B cell (primary cell): ENCODE measurements around the gene CYP26B1. TPM values are rescaled to one million over a fixed set of nuclear protein-coding genes. Genes with fewer than 3 reads are reported as not detected.
A peak's percentile ranks its signal among the peaks of the same experiment; 100 is the strongest.

Experiments
- ATAC-seq: fragments of 200-7000 bp; cut with Tn5 transposase; one replicate; pipeline ENCODE4 v1.10.0; 2021; ENCODE audit warnings: low read depth, mild to moderate bottlenecking, moderate number of reproducible peaks, moderate library complexity
- CTCF ChIA-PET: fragments of 350-600 bp; sonication (Branson Sonifier 250); formaldehyde crosslinking; loops from one replicate; lab custom pipeline; 2021; ENCODE audit warnings: antibody characterized with exemption, inconsistent platforms; lab: Charles Lee
- POLR2A ChIA-PET: fragments of 350-600 bp; sonication (Branson Sonifier 250); formaldehyde crosslinking; loops from one replicate; lab custom pipeline; 2021; ENCODE audit warnings: antibody characterized with exemption; lab: Charles Lee
- DNase-seq: peaks from one replicate; pipeline ENCODE4 v3.0.0; 2013
- H2AFZ ChIP-seq: 2 replicates; pipeline ENCODE4 v1.6.1; 2012; ENCODE audit warnings: mild to moderate bottlenecking, low read depth, low read length; ENCODE audit not compliant: insufficient read depth, poor library complexity, severe bottlenecking
- H3K27ac ChIP-seq, 2 donors: 1 replicate in 1 of 2; 2 replicates in 1 of 2; pipeline ENCODE4 v1.5.1; 2012 to 2013; ENCODE audit warnings: low read length in 2 of 2, mild to moderate bottlenecking in 2 of 2, moderate library complexity in 1 of 2
- H3K27me3 ChIP-seq, 4 experiments: fragments of 200-600 bp in 1 of 4; sonication (generic) in 1 of 4; replicated peaks in 1 of 4; 1 replicate in 2 of 4; 2 replicates in 2 of 4; pipeline versions ENCODE4 v1.6.1 to v1.7.0; 2013 to 2016; ENCODE audit warnings: low read length in 3 of 4, mild to moderate bottlenecking in 2 of 4, mixed read lengths in 1 of 4, moderate library complexity in 1 of 4; ENCODE audit not compliant: insufficient read depth in 4 of 4, control insufficient read depth in 3 of 4; ENCODE audit errors: control extremely low read depth in 1 of 4
- H3K36me3 ChIP-seq, 2 experiments: replicated peaks in 1 of 2; 1 replicate in 1 of 2; 2 replicates in 1 of 2; pipeline versions ENCODE4 v1.6.1 to v1.7.1; 2013; ENCODE audit warnings: low read length in 1 of 2; ENCODE audit not compliant: insufficient read depth in 2 of 2, control insufficient read depth in 1 of 2; ENCODE audit errors: control extremely low read depth in 1 of 2, extremely low read depth in 1 of 2
- H3K4me1 ChIP-seq, 2 donors: fragments of 200-600 bp in 1 of 2; sonication (generic) in 1 of 2; 1 replicate in 1 of 2; 2 replicates in 1 of 2; pipeline versions ENCODE4 v1.5.1 to v1.6.1; 2013 to 2017; ENCODE audit warnings: low read length in 2 of 2; ENCODE audit not compliant: control insufficient read depth in 2 of 2, insufficient read depth in 2 of 2
- H3K4me2 ChIP-seq: replicated peaks from 2 replicates; pipeline ENCODE3; 2012; ENCODE audit warnings: mild to moderate bottlenecking, low read depth, low read length; ENCODE audit not compliant: poor library complexity, severe bottlenecking
- H3K4me3 ChIP-seq, 5 experiments: fragments of 200-600 bp in 1 of 5; sonication (generic) in 1 of 5; 1 replicate in 3 of 5; 2 replicates in 2 of 5; pipeline versions ENCODE4 v1.5.1 to v1.7.0; 2011 to 2016; ENCODE audit warnings: low read length in 4 of 5, mild to moderate bottlenecking in 4 of 5, low read depth in 2 of 5, control low read depth in 1 of 5, moderate library complexity in 1 of 5; ENCODE audit not compliant: insufficient read depth in 1 of 5; ENCODE audit errors: control extremely low read depth in 1 of 5, extremely low read depth in 1 of 5
- H3K79me2 ChIP-seq: fragments of 200-600 bp; sonication (generic); one replicate; pipeline ENCODE4 v1.6.0; 2016; ENCODE audit warnings: low read length; ENCODE audit not compliant: control insufficient read depth, insufficient read depth
- H3K9ac ChIP-seq: fragments of 200-600 bp; sonication (generic); 2 replicates; pipeline ENCODE4 v1.6.1; 2017; ENCODE audit warnings: mild to moderate bottlenecking, low read length, moderate library complexity
- H3K9me3 ChIP-seq, 3 donors: one replicate each; pipeline versions ENCODE4 v1.6.1 to v1.7.1; 2013; ENCODE audit warnings: low read length in 2 of 3; ENCODE audit not compliant: control insufficient read depth in 2 of 3, insufficient read depth in 1 of 3; ENCODE audit errors: control extremely low read depth in 1 of 3
- H4K20me1 ChIP-seq: 2 replicates; pipeline ENCODE4 v1.6.0; 2012; ENCODE audit warnings: mild to moderate bottlenecking, low read length; ENCODE audit not compliant: insufficient read depth, control insufficient read depth, poor library complexity, severe bottlenecking
- H3K27ac Mint-ChIP-seq: one replicate; pipeline ENCODE4 v1.8.0; 2021; ENCODE audit warnings: mixed read lengths
- H3K27me3 Mint-ChIP-seq: one replicate; pipeline ENCODE4 v1.8.0; 2021; ENCODE audit warnings: mixed read lengths
- H3K4me1 Mint-ChIP-seq: one replicate; pipeline ENCODE4 v1.8.0; 2021; ENCODE audit warnings: mixed read lengths
- H3K4me3 Mint-ChIP-seq: one replicate; pipeline ENCODE4 v1.8.0; 2021; ENCODE audit warnings: mixed read lengths
- H3K9me3 Mint-ChIP-seq: one replicate; pipeline ENCODE4 v1.8.0; 2022; ENCODE audit warnings: mixed read lengths; ENCODE audit not compliant: insufficient read depth
- CTCF ChIP-seq: fragments of 200-600 bp; IDR thresholded peaks from one replicate; pipeline ENCODE4 v1.8.0; 2022; ENCODE audit warnings: antibody characterized with exemption, mild to moderate bottlenecking
- EZH2 ChIP-seq: IDR thresholded peaks from 2 replicates; pipeline ENCODE4 v1.6.1; 2012; ENCODE audit warnings: borderline replicate concordance, low read depth, mild to moderate bottlenecking, moderate library complexity, low read length; ENCODE audit not compliant: insufficient read depth, poor library complexity, severe bottlenecking
- WGBS: methylation state at CpG from one replicate; pipeline ENCODE4 v1.1.5; 2013; ENCODE audit warnings: missing lambda C conversion rate; ENCODE audit not compliant: insufficient coverage; 5-methylcytosine and 5-hydroxymethylcytosine counted together
- intact Hi-C: fragments of 100-400 bp; cut with micrococcal nuclease; formaldehyde crosslinking; loops from one replicate; pipeline ENCODE4 v1.10.0; 2022
- polyA minus RNA-seq: library from RNA; depleted of rRNA, polyadenylated mRNA; stranded (reverse); fragments of >200 nt; gene quantifications from 2 replicates; pipeline ENCODE4 v1.2.3, GENCODE V29; 2012
- polyA plus RNA-seq: library from polyadenylated mRNA; depleted of rRNA; stranded (reverse); fragments of >200 nt; gene quantifications from 2 replicates; pipeline ENCODE4 v1.2.3, GENCODE V29; 2012
- total RNA-seq, 2 donors: library from RNA; stranded (reverse); fragments of 120-200 nt in 1 of 2; gene quantifications; 1 replicate in 1 of 2; 2 replicates in 1 of 2; pipeline versions ENCODE4 v1.2.3 to v1.2.4, GENCODE V29; 2013 to 2022

Gene CYP26B1
- not detected in 2 replicates for total RNA-seq
- 0.12 TPM for total RNA-seq (2013)
- not detected in 2 replicates for polyA plus RNA-seq
- 0.09 TPM in 1 of 2 replicates, not detected in the other for polyA minus RNA-seq

- Histone ChIP-seq H3K27me3 (peaks cover 0 to 84% (median 43%) of the 10 kb centered on the region in 4 experiments), H3K9ac (peak within 1 kb of the TSS; percentile 14), H3K36me3 (no peaks in the 10 kb centered on the region), H3K9me3 (peaks cover 0 to 37% (median 6%) of the 10 kb centered on the region in 3 donors), H4K20me1 (no peaks in the 10 kb centered on the region), H3K79me2 (no peaks in the 10 kb centered on the region), H2AFZ (no peak within 1 kb of the TSS), H3K4me2 (peak within 1 kb of the TSS; percentile 72), H3K4me3 (peak within 1 kb of the TSS in 3 of 5 experiments; percentile 33 to 50 (median 48)), H3K27ac (no peak within 1 kb of the TSS), H3K4me1 (peaks cover 44 to 59% of the 10 kb centered on the region in 2 donors)
- intact Hi-C loops = loop anchor here (5.0 kb wide), 1 partner anchor 770 kb away; the partner anchor contains the start of gene EMX1
- peaks cover 60% of the 10 kb centered on the region for H3K27me3 Mint-ChIP-seq
- H3K27ac Mint-ChIP-seq = no peak within 1 kb of the TSS
- POLR2A ChIA-PET = no interaction called here
- TF ChIP-seq EZH2 = no peak
- no peak for TF ChIP-seq CTCF
- H3K4me3 Mint-ChIP-seq = peak within 1 kb of the TSS; percentile 85
- WGBS = 3% methylated on average over 66 of the region's 69 CpGs
- CTCF ChIA-PET = no interaction called here
- DNase-seq = peak; percentile 40
- no peak for ATAC-seq
- no peaks in the 10 kb centered on the region for H3K9me3 Mint-ChIP-seq
- H3K4me1 Mint-ChIP-seq = peaks cover 48% of the 10 kb centered on the region
Observed at GRCh38 chr2:72147303-72147971, at the start of gene CYP26B1. TSS of gene CYP26B1 (minus strand) at chr2:72147862. CDS start at chr2:72147834, 28 bp downstream.

GRCh38 chr2:72193723-72194122 is 46.1 kb upstream of the CYP26B1 start:
- DNase-seq (no peak), ATAC-seq (no peak)
- Histone ChIP-seq H3K27me3 (no peaks in the 10 kb centered on the region), H3K9ac (no peak overlapping the region), H3K4me2 (no peak overlapping the region), H3K4me1 (no peaks in the 10 kb centered on the region), H3K36me3 (no peaks in the 10 kb centered on the region), H2AFZ (no peak overlapping the region), H4K20me1 (no peaks in the 10 kb centered on the region), H3K79me2 (no peaks in the 10 kb centered on the region), H3K9me3 (no peaks in the 10 kb centered on the region), H3K4me3 (no peak overlapping the region), H3K27ac (no peak overlapping the region)
- no peak overlapping the region for H3K4me3 Mint-ChIP-seq
- no peaks in the 10 kb centered on the region for H3K9me3 Mint-ChIP-seq
- ChIA-PET CTCF (no interaction called here), POLR2A (no interaction called here)
- H3K4me1 Mint-ChIP-seq = no peaks in the 10 kb centered on the region
- intact Hi-C loops = no loop called here
- no peak overlapping the region for H3K27ac Mint-ChIP-seq
- H3K27me3 Mint-ChIP-seq = no peaks in the 10 kb centered on the region
- TF ChIP-seq EZH2 (no peak), CTCF (no peak)
